Ramos (cell line): Measurements from ENCODE around the gene INPP4B.

ENCODE experiments used
- in situ Hi-C: fragments of 300-500 bp; cut with MboI; formaldehyde crosslinking; loops from one replicate; pipeline ENCODE4 v1.14.3; 2022; ENCODE audit warnings: low sequenced_read_pairs; ENCODE audit not compliant: unreplicated experiment

INPP4B gene

GRCh38 chr4:141995056-141995455 lies 851.0 kb downstream of the INPP4B start:
- in situ Hi-C loops: no loop called here

DNA sequence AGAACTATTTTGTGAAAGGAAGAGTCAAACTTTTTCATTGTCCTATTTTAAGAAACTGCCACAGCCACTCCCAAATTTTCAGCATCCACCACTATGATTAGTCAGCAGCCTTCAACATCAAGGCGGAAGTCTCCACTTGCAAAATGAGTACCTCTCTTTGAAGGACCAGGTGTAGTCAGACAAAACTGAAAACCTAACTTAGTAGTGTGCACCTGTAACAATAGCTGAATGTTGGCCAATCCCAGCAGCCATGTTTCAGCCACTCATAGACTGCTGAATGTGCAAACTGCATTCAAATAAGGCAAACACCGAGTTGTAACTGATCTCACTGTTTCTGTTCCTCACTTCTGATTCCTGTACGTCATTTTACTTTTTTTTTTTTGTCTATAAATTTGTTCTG lies 868.7 kb downstream of the INPP4B start:
- in situ Hi-C loops: no loop called here
